Activated CD4-positive, alpha-beta T cell treated with anti-CD3 and anti-CD28 coated beads, Interleukin-2, amount 50 U/mL, for 4 hours (primary cell): Measurements from ENCODE around the gene TCF7L2.

Experiments
- DNase-seq, 2 experiments: peaks; one replicate each; pipeline ENCODE4 v3.0.0-alpha.2; 2020

The TCF7L2 gene

GRCh38 chr10:113158183-113158582 lies 208.1 kb downstream of the TCF7L2 start:
- no peak for DNase-seq

DNA sequence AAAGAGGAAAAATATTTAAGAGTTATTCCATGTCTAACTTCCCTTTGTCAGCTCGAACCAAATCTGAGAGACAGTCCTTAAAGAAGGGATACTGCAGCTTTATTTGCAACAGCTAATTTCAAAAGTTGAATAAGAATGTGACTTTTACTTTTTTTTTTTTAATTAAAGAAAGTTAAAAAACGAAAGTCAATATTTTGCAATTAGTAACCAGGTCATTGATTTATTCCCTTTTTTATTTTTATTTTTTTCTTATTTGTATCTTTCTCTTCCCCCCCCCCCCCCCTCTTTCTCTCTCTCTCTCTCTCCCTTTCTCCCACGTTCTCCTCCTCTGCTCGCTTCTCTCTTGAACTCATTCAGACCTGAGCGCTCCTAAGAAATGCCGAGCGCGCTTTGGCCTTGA lies 209.5 kb downstream of the TCF7L2 start:
- DNase-seq: no peak

GRCh38 chr10:113160641-113161040 lies 210.6 kb downstream of the TCF7L2 start:
- no peak for DNase-seq

DNA sequence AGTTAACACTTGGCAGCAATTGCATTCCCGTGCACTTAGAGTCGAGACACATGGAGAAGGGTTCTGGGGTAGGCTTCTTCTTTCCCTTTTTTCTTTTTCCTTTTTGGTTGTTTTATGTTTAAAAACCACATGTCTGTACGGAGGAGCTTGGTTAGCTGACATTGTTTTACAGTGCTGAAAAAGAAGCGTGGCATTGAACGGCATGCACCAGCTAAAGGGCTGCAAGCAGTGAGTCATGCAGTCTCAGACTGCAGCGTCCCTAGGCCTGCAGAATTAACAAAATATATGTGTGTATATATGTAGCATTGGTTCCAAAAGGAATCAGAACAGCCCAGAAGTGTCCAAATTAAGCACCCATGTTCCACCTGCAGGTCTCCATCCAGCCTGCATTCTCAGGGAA lies 211.0 kb downstream of the TCF7L2 start:
- DNase-seq: no peak

GRCh38 chr10:113162960-113163359 lies 212.9 kb downstream of the TCF7L2 start:
- no peak for DNase-seq

DNA sequence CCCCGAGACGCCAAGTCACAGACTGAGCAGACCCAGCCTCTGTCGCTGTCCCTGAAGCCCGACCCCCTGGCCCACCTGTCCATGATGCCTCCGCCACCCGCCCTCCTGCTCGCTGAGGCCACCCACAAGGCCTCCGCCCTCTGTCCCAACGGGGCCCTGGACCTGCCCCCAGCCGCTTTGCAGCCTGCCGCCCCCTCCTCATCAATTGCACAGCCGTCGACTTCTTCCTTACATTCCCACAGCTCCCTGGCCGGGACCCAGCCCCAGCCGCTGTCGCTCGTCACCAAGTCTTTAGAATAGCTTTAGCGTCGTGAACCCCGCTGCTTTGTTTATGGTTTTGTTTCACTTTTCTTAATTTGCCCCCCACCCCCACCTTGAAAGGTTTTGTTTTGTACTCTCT lies 215.6 kb downstream of the TCF7L2 start:
- DNase-seq: no peak

DNA sequence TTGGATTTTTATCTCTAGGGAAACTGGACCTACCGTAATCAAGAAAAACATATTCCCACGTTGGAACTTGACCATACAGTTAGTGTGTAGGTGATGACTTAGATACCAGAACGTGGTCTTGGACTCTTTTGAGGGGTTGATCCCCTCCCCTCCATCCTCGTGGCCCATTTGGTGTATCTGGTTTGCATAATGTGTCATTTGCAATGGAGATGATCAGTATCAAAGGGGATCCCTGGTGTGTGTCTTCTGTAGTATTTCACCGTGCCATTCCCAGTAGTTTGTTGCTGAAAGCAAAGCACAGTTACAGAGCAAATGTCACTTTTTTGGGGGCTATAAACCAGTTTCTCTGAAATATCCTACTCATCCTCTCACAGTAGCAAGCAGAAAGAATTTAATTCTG lies 217.7 kb downstream of the TCF7L2 start:
- no peak for DNase-seq

GRCh38 chr10:113168584-113168983 lies 218.5 kb downstream of the TCF7L2 start:
- no peak for DNase-seq

- no peak for DNase-seq
Observed at GRCh38 chr10:113169111-113169510, 219.1 kb downstream of the TCF7L2 start.

- no peak for DNase-seq
Observed at GRCh38 chr10:113169853-113170460, 219.9 kb downstream of the TCF7L2 start.

- no peak for DNase-seq
Observed at GRCh38 chr10:113171662-113172061, 221.6 kb downstream of the TCF7L2 start.

- no peak for DNase-seq
Observed at GRCh38 chr10:113175176-113175575, 225.1 kb downstream of the TCF7L2 start.

DNA sequence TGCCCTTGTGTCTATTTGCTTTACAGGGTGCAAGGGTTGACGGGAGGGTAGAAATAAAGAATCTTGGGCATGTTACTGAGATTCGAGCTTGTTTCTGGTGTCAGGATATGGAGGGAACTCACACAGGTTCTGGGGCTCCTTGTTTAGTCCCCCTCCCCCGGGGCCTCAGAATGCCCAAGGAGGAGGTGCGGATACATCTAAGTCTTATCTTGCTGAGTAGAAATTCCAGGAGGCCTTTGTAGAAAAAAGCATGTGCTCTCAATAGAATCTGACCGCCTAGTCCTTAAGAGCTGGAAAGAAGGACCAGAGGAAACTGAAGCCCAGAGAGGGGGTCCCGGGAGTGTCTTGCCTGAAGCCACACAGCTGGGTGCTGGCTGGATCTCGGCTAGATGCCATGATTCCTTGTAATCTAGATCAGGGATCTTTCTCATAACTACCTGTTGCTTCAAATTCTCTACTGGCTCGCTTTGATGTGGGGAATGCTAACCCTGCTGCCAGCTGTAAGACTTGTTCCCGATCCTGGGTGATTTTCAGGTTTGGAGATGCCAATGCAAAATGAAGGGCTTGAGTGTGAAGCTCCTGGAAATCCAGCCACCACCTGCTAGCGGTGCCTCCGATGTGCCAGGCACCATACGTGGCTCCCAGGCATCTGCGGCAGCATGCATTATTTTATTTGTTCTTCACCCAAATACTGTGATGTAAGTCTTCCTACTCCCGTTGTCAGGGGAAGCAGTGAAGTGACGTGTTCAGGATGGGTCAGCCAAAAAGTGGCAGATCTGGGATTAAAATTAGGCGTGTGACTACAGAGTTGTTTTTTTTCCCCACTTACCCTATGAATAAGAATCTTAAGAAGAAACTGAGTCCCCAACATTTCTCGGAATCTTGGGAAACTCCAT lies 226.0 kb downstream of the TCF7L2 start:
- no peak for DNase-seq

DNA sequence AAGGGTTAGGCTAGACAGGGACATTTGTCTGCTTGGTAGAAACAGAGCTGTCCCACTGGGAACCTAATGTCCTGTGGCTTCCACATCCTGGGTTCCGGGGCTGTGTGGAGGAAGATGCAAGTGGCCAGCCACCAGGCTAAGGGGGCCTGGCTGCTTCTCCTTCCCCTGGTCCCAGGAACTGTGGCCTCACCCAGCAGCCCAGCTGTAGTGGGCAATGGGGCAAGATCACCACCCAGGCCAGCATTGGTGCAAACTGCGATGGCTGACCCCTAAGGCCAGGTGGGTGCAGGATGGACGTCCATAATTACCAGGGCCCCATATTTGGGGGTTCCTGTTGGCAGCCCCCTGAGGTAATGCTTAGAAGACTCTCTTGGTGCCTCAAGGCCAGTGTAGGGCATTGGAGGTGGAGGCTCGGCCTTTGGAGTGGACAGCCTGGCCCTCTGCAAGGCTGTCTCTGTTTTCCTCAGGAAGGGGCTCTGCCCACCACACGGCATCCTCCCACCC lies 226.7 kb downstream of the TCF7L2 start:
- DNase-seq: no peak

DNA sequence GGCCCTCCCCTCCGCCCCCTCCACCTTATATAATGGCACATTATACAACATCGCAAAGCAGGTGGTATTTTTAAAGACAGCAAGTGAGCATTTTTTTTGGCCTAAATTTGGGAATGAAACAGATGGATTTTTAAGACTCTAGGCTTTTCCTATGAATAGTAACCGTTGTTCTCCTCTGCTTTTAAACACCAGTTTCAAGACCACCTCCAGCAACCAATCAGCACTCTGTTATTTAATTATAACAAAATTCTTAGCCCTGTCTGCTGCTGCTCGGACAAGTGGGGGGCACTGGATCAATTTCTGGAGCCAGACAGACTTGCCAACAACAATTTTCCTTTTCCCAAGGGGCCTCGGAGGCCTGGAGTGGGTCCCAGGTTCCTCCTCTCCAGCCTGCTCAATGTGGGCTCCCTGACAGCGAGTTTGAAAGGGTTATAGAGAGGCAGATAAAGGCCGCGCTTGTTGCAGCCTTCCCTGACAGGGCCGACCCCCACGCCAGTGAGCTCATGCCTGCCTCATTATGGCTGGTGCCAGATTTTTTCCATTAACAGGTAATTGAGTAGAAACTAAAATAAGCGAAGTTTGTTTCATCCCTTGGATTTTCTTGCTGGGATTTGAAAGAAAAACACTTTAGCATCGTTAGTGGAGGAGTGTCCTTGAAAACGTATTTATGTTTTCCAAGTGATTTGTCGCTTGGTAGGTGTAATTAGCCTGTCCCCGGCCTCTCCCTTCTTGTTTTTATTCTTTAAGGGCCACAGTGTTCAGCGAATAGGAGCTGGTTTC lies 227.3 kb downstream of the TCF7L2 start:
- DNase-seq: no peak

- no peak for DNase-seq
Observed at GRCh38 chr10:113177936-113178335, 227.9 kb downstream of the TCF7L2 start.

GRCh38 chr10:113178771-113179170 lies 228.7 kb downstream of the TCF7L2 start:
- DNase-seq: no peak

- DNase-seq: no peak
Observed at GRCh38 chr10:113179265-113179664, 229.2 kb downstream of the TCF7L2 start.

GRCh38 chr10:113179966-113180365 lies 229.9 kb downstream of the TCF7L2 start:
- DNase-seq: no peak

GRCh38 chr10:113180401-113181154 lies 230.5 kb downstream of the TCF7L2 start:
- DNase-seq: no peak

- DNase-seq: no peak
Observed at GRCh38 chr10:113182154-113182553, 232.1 kb downstream of the TCF7L2 start.

DNA sequence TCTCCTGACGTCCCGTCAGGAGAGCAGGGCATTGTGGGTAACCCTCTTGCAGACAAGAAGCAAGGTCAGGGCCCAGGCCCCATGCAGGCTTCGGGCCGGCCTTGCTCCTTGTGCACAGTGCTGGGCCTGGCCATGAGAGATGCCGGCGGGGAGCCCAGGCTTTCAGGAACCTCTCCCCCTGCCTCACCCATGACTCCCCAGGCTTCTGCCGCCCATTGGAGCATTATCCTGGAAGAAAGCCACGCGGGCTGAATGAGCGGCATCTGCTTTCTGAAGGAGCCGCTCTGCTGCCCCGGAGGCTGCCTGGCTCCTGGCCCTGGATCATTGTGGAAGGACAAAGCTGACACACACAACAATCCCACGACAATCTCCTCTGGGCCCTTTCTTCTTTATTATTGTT lies 233.5 kb downstream of the TCF7L2 start:
- DNase-seq: no peak
